GM21381 (cell line): ENCODE data around the gene ADK.

ENCODE experiments used
- ATAC-seq: cut with Tn5 transposase; IDR thresholded peaks from one replicate; pipeline ENCODE4 v1.9.1; 2021; ENCODE audit warnings: mild to moderate bottlenecking, moderate library complexity; ENCODE audit not compliant: unreplicated experiment

ADK gene

GRCh38 chr10:74691164-74691563, 540.1 kb downstream of the ADK start:
- no peak for ATAC-seq

- no peak for ATAC-seq
Measured at GRCh38 chr10:74704629-74705357, 553.8 kb downstream of the ADK start.

- no peak for ATAC-seq
Measured at GRCh38 chr10:74705358-74705980, 554.4 kb downstream of the ADK start.

- no peak for ATAC-seq
Measured at GRCh38 chr10:74706966-74707365, 555.9 kb downstream of the ADK start.

GRCh38 chr10:74708246-74708645, 557.2 kb downstream of the ADK start:
- ATAC-seq = no peak

- no peak for ATAC-seq
Measured at GRCh38 chr10:74718208-74718607, 567.2 kb downstream of the ADK start.

GRCh38 chr10:74728225-74728624, 577.2 kb downstream of the ADK start:
- no peak for ATAC-seq

- no peak for ATAC-seq
Measured at GRCh38 chr10:74730246-74730645, 579.2 kb downstream of the ADK start.

- ATAC-seq = no peak
Measured at GRCh38 chr10:74733612-74734011, 582.6 kb downstream of the ADK start.

GRCh38 chr10:74736029-74736428, 585.0 kb downstream of the ADK start:
- ATAC-seq = no peak

GRCh38 chr10:74738052-74738451, 587.0 kb downstream of the ADK start:
- no peak for ATAC-seq

- no peak for ATAC-seq
Measured at GRCh38 chr10:74738542-74738941, 587.5 kb downstream of the ADK start.

- ATAC-seq = peak; percentile 83
Measured at GRCh38 chr10:74738985-74739567, 588.1 kb downstream of the ADK start.

GRCh38 chr10:74743401-74743800, 592.4 kb downstream of the ADK start:
- no peak for ATAC-seq

- ATAC-seq = no peak
Measured at GRCh38 chr10:74745449-74745848, 594.4 kb downstream of the ADK start.

- no peak for ATAC-seq
Measured at GRCh38 chr10:74746813-74747212, 595.8 kb downstream of the ADK start.

GRCh38 chr10:74748468-74749031, 597.5 kb downstream of the ADK start:
- no peak for ATAC-seq

- no peak for ATAC-seq
Measured at GRCh38 chr10:74750848-74751274, 599.8 kb downstream of the ADK start.

GRCh38 chr10:74752371-74753040, 601.5 kb downstream of the ADK start:
- ATAC-seq = no peak

GRCh38 chr10:74753442-74754211, 602.6 kb downstream of the ADK start:
- no peak for ATAC-seq

GRCh38 chr10:74754381-74754821, 603.4 kb downstream of the ADK start:
- no peak for ATAC-seq
